ENCODE results near the gene RNF31. TPM values are rescaled to one million over a fixed set of nuclear protein-coding genes. Genes with fewer than 3 reads are reported as not detected.

RNF31 gene
- total RNA-seq, 2 donors from 2014 or later: 81.5 to 90.7 TPM

DNA sequence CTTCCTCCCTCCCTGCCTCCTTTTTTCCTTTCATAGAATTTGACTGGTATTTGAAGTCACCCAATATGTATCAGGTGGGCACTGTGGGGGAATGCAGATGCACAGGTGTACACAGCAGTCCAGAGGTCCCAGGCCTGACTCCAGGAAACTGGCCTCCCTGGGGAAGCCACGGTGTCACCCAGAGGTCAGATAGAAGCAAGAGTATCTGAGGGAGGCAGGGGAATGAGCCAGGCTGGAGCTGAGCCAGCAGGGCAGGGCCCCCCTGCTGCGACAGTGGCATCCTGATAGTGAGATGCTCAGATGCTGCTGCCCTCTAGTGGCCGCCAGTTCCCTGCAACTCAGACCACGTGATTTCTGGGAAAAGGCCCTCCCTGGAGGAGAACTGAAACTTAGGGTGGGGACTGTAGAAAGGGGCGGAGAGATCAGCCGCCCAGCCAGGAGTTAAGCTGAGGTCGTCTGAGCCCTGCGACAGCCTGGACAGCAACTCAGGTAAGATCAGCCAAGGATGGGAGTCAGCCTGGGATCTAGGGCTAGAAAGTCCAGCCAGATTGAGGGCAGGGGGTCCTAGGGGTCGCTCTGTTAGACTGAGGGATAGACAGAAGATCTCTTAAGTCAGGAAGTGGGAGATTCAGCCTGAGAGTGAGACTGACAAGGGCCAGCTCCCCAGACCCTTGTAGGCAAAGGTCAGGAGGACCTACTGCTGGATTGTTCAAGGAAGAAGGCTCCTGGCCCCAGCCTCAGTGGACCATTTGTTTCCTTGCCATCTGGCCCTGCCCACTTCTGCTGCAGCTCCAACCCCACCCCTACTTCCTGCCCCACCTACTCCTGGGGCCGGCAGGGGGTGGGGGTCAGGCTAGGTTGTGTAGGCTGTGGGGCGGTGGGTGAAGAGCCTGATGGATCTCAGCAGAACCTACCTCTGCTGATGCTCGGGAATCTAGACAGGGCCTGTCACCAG, 13.8 kb downstream of the RNF31 start, which contains the start of gene IRF9:
Gene IRF9 (plus strand): TSS at position 416 of the 955 bp plus-strand sequence. CDS start 880 bp downstream, outside the sequence.
- peak within 1 kb of the TSS; percentile 100 for H3K27ac Mint-ChIP-seq
- peaks cover 33 to 69% of the 10 kb centered on the region in 2 donors for H3K36me3 Mint-ChIP-seq
- no peaks in the 10 kb centered on the region for H3K9me3 Mint-ChIP-seq
- peak; percentile 86 to 89 for ATAC-seq
- peak; percentile 98 to 100 for DNase-seq (ENCODE audit: low spot score in 2 of 2)

DNA sequence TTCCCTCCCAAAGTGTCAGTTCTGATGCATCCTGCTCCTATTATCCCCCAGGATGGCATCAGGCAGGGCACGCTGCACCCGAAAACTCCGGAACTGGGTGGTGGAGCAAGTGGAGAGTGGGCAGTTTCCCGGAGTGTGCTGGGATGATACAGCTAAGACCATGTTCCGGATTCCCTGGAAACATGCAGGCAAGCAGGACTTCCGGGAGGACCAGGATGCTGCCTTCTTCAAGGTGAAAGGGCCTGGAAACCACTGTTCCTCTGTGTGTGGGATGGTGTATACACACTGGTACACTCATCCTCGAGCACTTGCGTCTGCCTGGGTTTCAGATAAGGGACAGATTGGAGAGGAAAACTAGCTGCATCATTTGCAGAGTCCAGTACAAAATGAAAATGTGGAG, 14.8 kb downstream of the RNF31 start:
- Mint-ChIP-seq H3K9me3 (no peaks in the 10 kb centered on the region), H3K36me3 (peaks cover 33 to 71% of the 10 kb centered on the region in 2 donors), H3K27ac (peak overlapping the region; percentile 100)
- DNase-seq (ENCODE audit: low spot score in 2 of 2) (no peak), ATAC-seq (peak in 1 of 2 donors; percentile 23)

- no peaks in the 10 kb centered on the region for H3K9me3 Mint-ChIP-seq
- ATAC-seq (no peak), DNase-seq (ENCODE audit: low spot score in 2 of 2) (no peak)
- H3K36me3 Mint-ChIP-seq: peaks cover 38 to 81% of the 10 kb centered on the region in 2 donors
- peak overlapping the region; percentile 100 for H3K27ac Mint-ChIP-seq
Measured at GRCh38 chr14:24164518-24164991, 17.3 kb downstream of the RNF31 start.

DNA sequence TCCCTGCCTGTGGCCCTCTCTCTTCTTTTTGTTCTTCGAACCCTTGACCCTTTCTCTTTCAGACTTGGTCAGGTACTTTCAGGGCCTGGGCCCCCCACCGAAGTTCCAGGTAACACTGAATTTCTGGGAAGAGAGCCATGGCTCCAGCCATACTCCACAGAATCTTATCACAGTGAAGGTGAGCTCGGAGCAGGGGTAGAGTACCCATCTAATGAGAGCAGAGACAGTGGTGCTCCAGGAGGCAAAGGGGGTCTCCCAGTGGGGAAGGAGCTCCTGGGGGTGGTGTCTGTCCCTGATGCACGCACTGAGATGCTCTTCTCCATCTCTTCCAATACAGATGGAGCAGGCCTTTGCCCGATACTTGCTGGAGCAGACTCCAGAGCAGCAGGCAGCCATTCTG, 18.5 kb downstream of the RNF31 start:
- Mint-ChIP-seq H3K27ac (peak overlapping the region; percentile 72 to 90), H3K9me3 (no peaks in the 10 kb centered on the region), H3K36me3 (peaks cover 34 to 77% of the 10 kb centered on the region in 2 donors)
- no peak for ATAC-seq
- no peak for DNase-seq (ENCODE audit: low spot score in 2 of 2)

GRCh38 chr14:24167469-24168114, 20.3 kb downstream of the RNF31 start:
- H3K27ac Mint-ChIP-seq: peak overlapping the region; percentile 72 to 95
- H3K9me3 Mint-ChIP-seq: no peaks in the 10 kb centered on the region
- H3K36me3 Mint-ChIP-seq: peaks cover 16 to 67% of the 10 kb centered on the region in 2 donors
- ATAC-seq: no peak
- DNase-seq (ENCODE audit: low spot score in 2 of 2): no peak

- DNase-seq (ENCODE audit: low spot score in 2 of 2): peak; percentile 60 to 73
Measured at GRCh38 chr14:24171422-24172260, 24.3 kb downstream of the RNF31 start, which contains the start of gene REC8. Gene REC8 (plus strand): TSS chr14:24172080. CDS start chr14:24172553, 473 bp downstream.

DNA sequence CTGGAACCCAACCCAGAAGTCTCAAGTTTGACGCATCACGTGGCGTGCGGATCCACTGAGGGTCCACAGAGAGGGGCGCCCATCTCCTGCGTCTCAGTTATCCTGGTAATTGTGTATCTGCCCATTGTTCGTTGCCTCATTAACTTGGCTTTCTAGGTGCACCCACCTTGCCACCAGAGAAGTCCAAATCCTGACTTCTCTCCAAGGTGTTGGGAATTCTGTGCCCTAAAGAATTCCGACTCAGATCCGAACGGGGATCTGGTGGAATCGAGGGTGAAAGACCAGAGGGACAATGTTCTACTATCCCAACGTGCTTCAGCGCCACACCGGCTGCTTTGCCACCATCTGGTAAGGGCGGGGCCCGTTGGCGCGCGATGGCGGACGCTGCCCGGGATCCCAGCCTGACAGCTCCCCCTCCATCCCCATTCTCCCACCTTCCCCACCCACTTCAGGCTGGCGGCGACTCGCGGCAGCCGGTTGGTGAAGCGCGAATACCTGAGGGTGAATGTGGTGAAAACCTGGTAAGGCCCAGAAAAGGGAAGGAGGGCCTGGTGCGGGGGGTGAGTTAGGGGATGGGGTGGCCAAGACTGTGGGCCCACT, 25.1 kb downstream of the RNF31 start:
- no peak for DNase-seq (ENCODE audit: low spot score in 2 of 2)
- Mint-ChIP-seq H3K9me3 (no peaks in the 10 kb centered on the region), H3K36me3 (peaks cover 13 to 32% of the 10 kb centered on the region in 2 donors), H3K27ac (peak overlapping the region; percentile 50 to 74)
- ATAC-seq: no peak

More at GRCh38 chr14:24171422-24172260, 24.3 kb downstream of the RNF31 start, which contains the start of gene REC8:
- peak; percentile 74 for ATAC-seq
- peaks cover 13 to 37% of the 10 kb centered on the region in 2 donors for H3K36me3 Mint-ChIP-seq
- H3K9me3 Mint-ChIP-seq: no peaks in the 10 kb centered on the region
- peak within 1 kb of the TSS; percentile 74 to 95 for H3K27ac Mint-ChIP-seq

- DNase-seq (ENCODE audit: low spot score in 2 of 2): no peak
- peak overlapping the region; percentile 73 to 85 for H3K27ac Mint-ChIP-seq
- H3K9me3 Mint-ChIP-seq: no peaks in the 10 kb centered on the region
- ATAC-seq: no peak
- peaks cover 13 to 28% of the 10 kb centered on the region in 2 donors for H3K36me3 Mint-ChIP-seq
Measured at GRCh38 chr14:24172871-24173281, 25.6 kb downstream of the RNF31 start.

GRCh38 chr14:24176599-24176998, 29.3 kb downstream of the RNF31 start:
- DNase-seq (ENCODE audit: low spot score in 2 of 2): no peak
- Mint-ChIP-seq H3K9me3 (no peaks in the 10 kb centered on the region), H3K36me3 (peaks cover 7 to 13% of the 10 kb centered on the region in 2 donors), H3K27ac (peak overlapping the region in 1 of 2 donors; percentile 45)
- ATAC-seq: no peak

DNA sequence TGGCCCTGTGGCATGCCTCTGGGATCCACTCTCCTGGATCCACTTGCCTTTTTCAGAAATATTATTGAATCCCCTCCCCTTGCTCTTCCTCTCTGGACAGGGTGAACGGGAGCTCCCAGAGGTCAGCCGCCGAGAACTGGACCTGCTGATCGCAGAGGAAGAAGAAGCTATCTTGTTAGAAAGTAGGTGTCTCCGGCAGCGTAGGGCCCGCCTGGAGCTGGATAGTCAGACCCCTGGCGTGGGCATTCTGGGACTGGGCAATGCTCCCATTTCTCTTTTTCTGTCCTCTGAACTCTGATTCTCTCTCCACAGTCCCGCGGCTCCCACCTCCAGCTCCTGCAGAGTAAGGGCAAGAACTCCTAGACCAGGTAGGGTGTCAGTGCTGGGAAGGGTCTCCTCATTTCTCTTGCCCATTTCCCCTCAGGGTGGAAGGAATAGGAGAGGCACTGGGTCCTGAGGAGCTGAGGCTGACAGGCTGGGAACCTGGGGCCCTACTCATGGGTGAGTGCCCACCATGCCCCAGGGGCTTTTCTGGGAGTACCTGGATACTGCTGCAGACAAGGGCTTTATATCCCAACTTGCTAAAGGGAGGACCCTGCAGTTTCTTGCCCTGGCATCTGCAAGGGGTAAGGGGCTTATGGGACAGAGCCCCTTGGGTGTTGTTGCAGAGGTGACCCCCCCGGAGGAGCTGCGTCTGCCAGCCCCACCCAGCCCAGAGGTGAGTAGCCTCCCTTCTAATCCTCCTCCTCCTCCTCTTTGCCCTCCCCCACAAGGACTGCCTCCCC, 29.9 kb downstream of the RNF31 start:
- H3K36me3 Mint-ChIP-seq: peaks cover 6 to 13% of the 10 kb centered on the region in 2 donors
- ATAC-seq: no peak
- peak overlapping the region; percentile 45 to 91 for H3K27ac Mint-ChIP-seq
- no peak for DNase-seq (ENCODE audit: low spot score in 2 of 2)
- no peaks in the 10 kb centered on the region for H3K9me3 Mint-ChIP-seq

- no peak for DNase-seq (ENCODE audit: low spot score in 2 of 2)
- Mint-ChIP-seq H3K9me3 (no peaks in the 10 kb centered on the region), H3K27ac (peak overlapping the region in 1 of 2 donors; percentile 65), H3K36me3 (peaks cover 6 to 12% of the 10 kb centered on the region in 2 donors)
- ATAC-seq: no peak
Measured at GRCh38 chr14:24177891-24178290, 30.6 kb downstream of the RNF31 start.

GRCh38 chr14:24178399-24179178, 31.3 kb downstream of the RNF31 start:
- H3K36me3 Mint-ChIP-seq: peaks cover 0 to 6% of the 10 kb centered on the region in 2 donors
- peak overlapping the region in 1 of 2 donors; percentile 48 for H3K27ac Mint-ChIP-seq
- ATAC-seq: no peak
- no peak for DNase-seq (ENCODE audit: low spot score in 2 of 2)
- H3K9me3 Mint-ChIP-seq: no peaks in the 10 kb centered on the region

DNA sequence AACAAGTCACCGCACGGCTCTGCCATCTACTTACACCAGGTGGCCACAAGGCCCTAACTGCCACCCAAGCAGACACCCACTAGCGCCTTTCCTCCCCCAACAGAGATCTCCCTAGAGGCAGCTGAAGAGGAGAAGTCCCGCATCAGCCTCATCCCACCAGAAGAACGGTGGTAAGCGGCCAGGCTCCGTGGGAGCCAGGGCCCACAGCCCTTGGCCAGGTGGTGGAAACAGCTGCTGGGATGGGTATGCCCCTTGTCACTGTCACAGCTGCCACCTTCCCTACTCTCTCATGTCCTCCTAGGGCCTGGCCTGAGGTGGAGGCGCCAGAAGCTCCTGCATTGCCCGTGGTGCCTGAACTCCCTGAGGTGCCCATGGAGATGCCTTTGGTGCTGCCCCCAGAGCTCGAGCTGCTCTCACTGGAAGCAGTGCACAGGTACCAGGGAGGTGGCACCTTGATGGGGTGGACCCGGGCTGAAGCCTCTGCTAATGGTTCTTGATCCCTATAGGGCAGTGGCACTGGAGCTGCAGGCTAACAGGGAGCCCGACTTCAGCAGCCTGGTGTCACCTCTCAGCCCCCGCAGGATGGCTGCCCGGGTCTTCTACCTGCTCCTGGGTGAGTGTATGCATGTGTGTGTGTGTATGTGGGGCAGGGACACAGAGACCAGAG, 32.1 kb downstream of the RNF31 start:
- ATAC-seq (no peak), DNase-seq (ENCODE audit: low spot score in 2 of 2) (no peak)
- H3K9me3 Mint-ChIP-seq: no peaks in the 10 kb centered on the region
- peaks cover 0 to 6% of the 10 kb centered on the region in 2 donors for H3K36me3 Mint-ChIP-seq
- peak overlapping the region; percentile 50 to 79 for H3K27ac Mint-ChIP-seq
